Loucy (cell line): ENCODE results near the gene HHATL.

ENCODE experiments used
- H2AFZ ChIP-seq: fragments of 200-600 bp; sonication (generic); 2 replicates; pipeline ENCODE4 v1.6.0; 2016; ENCODE audit warnings: antibody characterized with exemption, mild to moderate bottlenecking, low read length, moderate library complexity
- H3F3A ChIP-seq: fragments of 200-600 bp; 2 replicates; pipeline ENCODE4 v1.6.0; 2016; ENCODE audit warnings: antibody characterized with exemption, low read depth, mild to moderate bottlenecking
- H3K27me3 ChIP-seq: fragments of 200-600 bp; sonication (generic); 2 replicates; pipeline ENCODE4 v1.6.1; 2014; ENCODE audit warnings: low read length, mild to moderate bottlenecking; ENCODE audit not compliant: insufficient read depth, poor library complexity, severe bottlenecking
- H3K36me3 ChIP-seq: fragments of 200-600 bp; sonication (generic); 2 replicates; pipeline ENCODE4 v1.6.1; 2016; ENCODE audit warnings: low read length; ENCODE audit not compliant: insufficient read depth
- H3K4me1 ChIP-seq: fragments of 200-600 bp; sonication (generic); 2 replicates; pipeline ENCODE4 v1.5.1; 2014; ENCODE audit warnings: low read length, mild to moderate bottlenecking; ENCODE audit not compliant: insufficient read depth, poor library complexity, severe bottlenecking
- H3K4me2 ChIP-seq: fragments of 200-600 bp; sonication (generic); 2 replicates; pipeline ENCODE4 v1.6.0; 2014; ENCODE audit warnings: antibody characterized with exemption, low read length, low read depth, mild to moderate bottlenecking; ENCODE audit not compliant: poor library complexity, severe bottlenecking
- H3K4me3 ChIP-seq: fragments of 200-600 bp; sonication (generic); 2 replicates; pipeline ENCODE4 v1.5.1; 2014; ENCODE audit warnings: low read length, mild to moderate bottlenecking, mixed read lengths; ENCODE audit not compliant: poor library complexity, severe bottlenecking
- H3K79me2 ChIP-seq: fragments of 200-600 bp; sonication (generic); 2 replicates; pipeline ENCODE4 v1.6.1; 2014; ENCODE audit warnings: low read length; ENCODE audit not compliant: insufficient read depth
- H3K9ac ChIP-seq: fragments of 200-600 bp; sonication (generic); 2 replicates; pipeline ENCODE4 v1.6.0; 2014; ENCODE audit warnings: mild to moderate bottlenecking, low read depth, low read length, moderate library complexity; ENCODE audit not compliant: poor library complexity, severe bottlenecking
- H3K9me2 ChIP-seq: fragments of 200-600 bp; sonication (generic); replicated peaks from 2 replicates; pipeline ENCODE4 v1.6.1; 2016; ENCODE audit warnings: low read depth, low read length, mixed read lengths
- H3K9me3 ChIP-seq: fragments of 200-600 bp; sonication (generic); 2 replicates; pipeline ENCODE4 v1.6.1; 2014; ENCODE audit warnings: mild to moderate bottlenecking, antibody characterized with exemption, low read length, low read depth; ENCODE audit not compliant: insufficient read depth
- H4K20me1 ChIP-seq: fragments of 200-600 bp; sonication (generic); 2 replicates; pipeline ENCODE4 v1.6.0; 2014; ENCODE audit warnings: antibody characterized with exemption, low read length, mild to moderate bottlenecking; ENCODE audit not compliant: insufficient read depth, poor library complexity, severe bottlenecking
- EZH2phosphoT487 ChIP-seq: fragments of 200-600 bp; IDR thresholded peaks from 2 replicates; pipeline ENCODE4 v1.6.1; 2018; ENCODE audit warnings: antibody characterized with exemption, mild to moderate bottlenecking, moderate library complexity, borderline replicate concordance
- TF ChIP-seq, protein P1 (sequence below): fragments of 200-600 bp; sonication (generic); conservative IDR thresholded peaks from 2 replicates; pipeline ENCODE4 v1.5.1; 2014; ENCODE audit warnings: mild to moderate bottlenecking, antibody characterized with exemption, low read length

Gene HHATL

GRCh38 chr3:42699511-42699971 is 3.1 kb downstream of the HHATL start:
- Histone ChIP-seq H4K20me1 (no peaks in the 10 kb centered on the region), H3K9me2 (no peaks in the 10 kb centered on the region), H3K4me3 (no peak overlapping the region), H3K36me3 (no peaks in the 10 kb centered on the region), H3K79me2 (no peaks in the 10 kb centered on the region), H2AFZ (no peak overlapping the region), H3K9ac (no peak overlapping the region), H3K9me3 (no peaks in the 10 kb centered on the region), H3K4me2 (no peak overlapping the region), H3K27me3 (no peaks in the 10 kb centered on the region), H3K4me1 (no peaks in the 10 kb centered on the region), H3F3A (no peaks in the 10 kb centered on the region)
- TF ChIP-seq EZH2phosphoT487, result no peak
- TF ChIP-seq, protein P1, sequence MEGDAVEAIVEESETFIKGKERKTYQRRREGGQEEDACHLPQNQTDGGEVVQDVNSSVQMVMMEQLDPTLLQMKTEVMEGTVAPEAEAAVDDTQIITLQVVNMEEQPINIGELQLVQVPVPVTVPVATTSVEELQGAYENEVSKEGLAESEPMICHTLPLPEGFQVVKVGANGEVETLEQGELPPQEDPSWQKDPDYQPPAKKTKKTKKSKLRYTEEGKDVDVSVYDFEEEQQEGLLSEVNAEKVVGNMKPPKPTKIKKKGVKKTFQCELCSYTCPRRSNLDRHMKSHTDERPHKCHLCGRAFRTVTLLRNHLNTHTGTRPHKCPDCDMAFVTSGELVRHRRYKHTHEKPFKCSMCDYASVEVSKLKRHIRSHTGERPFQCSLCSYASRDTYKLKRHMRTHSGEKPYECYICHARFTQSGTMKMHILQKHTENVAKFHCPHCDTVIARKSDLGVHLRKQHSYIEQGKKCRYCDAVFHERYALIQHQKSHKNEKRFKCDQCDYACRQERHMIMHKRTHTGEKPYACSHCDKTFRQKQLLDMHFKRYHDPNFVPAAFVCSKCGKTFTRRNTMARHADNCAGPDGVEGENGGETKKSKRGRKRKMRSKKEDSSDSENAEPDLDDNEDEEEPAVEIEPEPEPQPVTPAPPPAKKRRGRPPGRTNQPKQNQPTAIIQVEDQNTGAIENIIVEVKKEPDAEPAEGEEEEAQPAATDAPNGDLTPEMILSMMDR, result no peak

GRCh38 chr3:42698911-42699230 is 3.7 kb downstream of the HHATL start:
- no peaks in the 10 kb centered on the region for H3F3A ChIP-seq
- H3K36me3 ChIP-seq, result no peaks in the 10 kb centered on the region
- H2AFZ ChIP-seq, result no peak overlapping the region
- no peaks in the 10 kb centered on the region for H3K4me1 ChIP-seq
- H3K27me3 ChIP-seq, result no peaks in the 10 kb centered on the region
- H3K9me2 ChIP-seq, result no peaks in the 10 kb centered on the region
- no peaks in the 10 kb centered on the region for H4K20me1 ChIP-seq
- H3K79me2 ChIP-seq, result no peaks in the 10 kb centered on the region
- TF ChIP-seq, protein P1, result no peak
- no peak for TF ChIP-seq EZH2phosphoT487
- H3K9ac ChIP-seq, result no peak overlapping the region
- no peak overlapping the region for H3K4me2 ChIP-seq
- no peak overlapping the region for H3K4me3 ChIP-seq
- H3K9me3 ChIP-seq, result no peaks in the 10 kb centered on the region

GRCh38 chr3:42698216-42698910 is 4.2 kb downstream of the HHATL start:
- Histone ChIP-seq H3K4me1 (no peaks in the 10 kb centered on the region), H3K27me3 (no peaks in the 10 kb centered on the region), H3K9me2 (no peaks in the 10 kb centered on the region), H2AFZ (no peak overlapping the region), H3F3A (no peaks in the 10 kb centered on the region), H4K20me1 (no peaks in the 10 kb centered on the region), H3K4me3 (no peak overlapping the region), H3K9me3 (no peaks in the 10 kb centered on the region), H3K36me3 (no peaks in the 10 kb centered on the region), H3K4me2 (no peak overlapping the region), H3K79me2 (no peaks in the 10 kb centered on the region), H3K9ac (no peak overlapping the region)
- TF ChIP-seq, protein P1, result no peak
- TF ChIP-seq EZH2phosphoT487, result no peak
